ENCODE data around the gene ANGPT4.

ANGPT4 gene

DNA sequence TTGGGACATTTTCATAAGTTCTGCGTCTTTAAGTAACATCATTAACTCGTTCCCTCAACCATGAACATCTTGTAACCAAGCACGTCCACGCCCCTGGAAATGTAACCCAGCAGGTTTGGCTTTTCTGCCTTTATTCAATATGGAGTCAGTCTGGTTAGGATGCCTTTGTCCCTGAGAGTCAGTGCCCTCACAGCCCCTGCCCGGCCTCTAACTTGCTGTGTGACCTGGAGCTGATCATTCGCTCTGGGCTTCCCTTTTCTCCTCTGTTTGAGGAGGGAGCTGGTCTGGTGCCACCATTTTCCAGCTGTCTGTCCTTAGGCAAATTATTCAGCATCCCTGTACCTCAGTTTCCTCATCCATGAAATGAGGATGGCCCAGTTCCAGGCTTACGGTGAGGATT lies 26.5 kb upstream of the ANGPT4 start:
- DNase-seq: no peak

GRCh38 chr20:940926-941325 lies 24.8 kb upstream of the ANGPT4 start:
- DNase-seq: no peak

DNA sequence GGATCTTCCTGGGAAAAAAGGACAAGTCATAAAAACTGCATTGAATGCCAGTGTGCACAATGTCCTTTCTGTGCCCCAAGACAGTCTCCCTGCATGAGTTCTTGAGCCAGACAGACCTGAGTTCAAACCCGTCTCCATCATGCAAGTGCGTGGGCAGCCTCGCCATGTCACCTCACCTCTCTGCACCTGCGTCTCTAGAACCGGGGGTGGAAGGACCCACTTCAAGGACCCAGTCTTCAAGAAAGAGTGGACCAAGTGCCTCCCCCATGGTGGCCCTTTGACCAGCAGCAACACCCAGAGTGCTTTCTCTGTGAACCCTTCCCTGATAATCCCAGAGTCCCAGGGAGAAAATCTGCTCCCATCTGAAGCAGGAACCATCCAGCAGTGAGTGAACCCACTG lies 23.5 kb upstream of the ANGPT4 start:
- DNase-seq: no peak

DNA sequence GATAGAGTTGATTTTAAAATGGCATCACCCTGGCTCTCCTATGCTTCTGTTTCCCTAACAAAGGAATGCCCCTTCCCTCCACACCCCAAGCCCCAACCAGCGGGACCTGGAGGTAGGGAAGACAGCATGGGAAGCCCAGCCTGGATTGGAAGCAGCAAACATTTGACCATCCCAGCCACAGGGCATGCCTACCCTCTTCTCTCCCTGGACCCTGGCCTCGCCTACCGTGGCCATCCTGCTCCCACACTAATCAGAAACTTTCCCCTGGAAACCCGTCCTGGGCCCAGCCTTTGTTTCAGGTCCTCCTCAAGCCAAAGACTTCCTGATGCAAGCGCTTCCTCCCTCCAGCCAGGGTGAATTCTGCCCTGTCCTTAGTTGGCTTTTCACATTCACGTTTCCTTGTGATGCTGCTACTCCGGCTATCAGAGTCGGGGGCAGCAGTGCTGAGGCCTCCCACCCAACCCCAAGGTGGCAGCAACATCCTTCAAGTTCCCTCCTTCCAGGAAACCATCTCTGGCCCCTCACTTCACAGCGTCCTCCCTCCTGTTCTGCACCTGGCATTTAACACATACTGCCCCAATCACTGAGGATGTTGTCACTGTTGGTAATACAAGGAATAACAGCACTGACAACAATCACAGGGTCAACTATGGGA lies 18.2 kb upstream of the ANGPT4 start:
- no peak for DNase-seq

- DNase-seq: no peak
Measured at GRCh38 chr20:933029-933428, 16.9 kb upstream of the ANGPT4 start.

- no peak for DNase-seq
Measured at GRCh38 chr20:931401-931800, 15.3 kb upstream of the ANGPT4 start.

GRCh38 chr20:926670-927069 lies 10.5 kb upstream of the ANGPT4 start:
- no peak for DNase-seq

DNA sequence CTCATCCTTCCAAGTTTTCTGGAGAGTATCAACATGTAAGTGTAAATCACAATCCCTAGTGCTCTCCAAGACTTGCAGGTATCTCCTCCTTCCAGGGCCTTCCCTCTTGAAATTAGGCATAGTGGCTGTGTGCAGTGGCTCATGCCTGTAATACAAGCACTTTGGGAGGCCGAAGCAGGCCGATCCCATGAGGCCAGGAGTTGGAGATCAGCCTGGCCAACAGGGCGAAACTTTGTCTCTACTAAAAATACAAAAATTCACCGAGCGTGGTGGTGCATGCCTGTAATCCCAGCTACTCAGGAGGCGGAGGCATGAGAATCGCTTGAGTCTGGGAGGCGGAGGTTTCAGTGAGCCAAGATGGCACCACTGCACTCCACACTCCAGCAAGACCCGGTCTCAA lies 9.4 kb upstream of the ANGPT4 start:
- DNase-seq: no peak

DNA sequence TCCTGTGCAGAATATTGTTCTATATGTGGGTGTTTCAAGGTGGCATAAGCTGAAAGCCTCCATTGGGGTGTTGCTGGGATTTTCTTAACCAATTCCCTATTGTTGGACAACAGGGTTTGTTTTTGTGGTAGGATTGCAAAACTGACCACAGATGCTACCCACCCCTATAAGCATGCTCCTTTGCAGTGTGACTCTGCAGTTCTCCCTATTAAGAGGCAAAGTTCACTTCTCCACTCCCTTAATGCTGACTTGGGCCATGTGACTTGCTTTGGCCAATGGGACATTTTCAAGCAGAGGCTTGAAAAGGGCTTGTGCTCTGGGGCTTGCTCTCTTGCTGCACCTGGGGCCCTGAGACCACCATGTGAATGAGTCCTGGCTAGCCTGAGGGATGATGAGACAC lies 8.5 kb upstream of the ANGPT4 start:
- DNase-seq: no peak

GRCh38 chr20:922781-923180 lies 6.6 kb upstream of the ANGPT4 start:
- no peak for DNase-seq

GRCh38 chr20:921068-921467 lies 4.9 kb upstream of the ANGPT4 start:
- DNase-seq: no peak

GRCh38 chr20:920311-920710 lies 4.2 kb upstream of the ANGPT4 start:
- DNase-seq: no peak

- DNase-seq: no peak
Measured at GRCh38 chr20:919491-919916, 3.4 kb upstream of the ANGPT4 start.

- DNase-seq: no peak
Measured at GRCh38 chr20:917416-917815, 1.3 kb upstream of the ANGPT4 start.

- no peak for DNase-seq
Measured at GRCh38 chr20:916825-917224, 691 bp upstream of the ANGPT4 start.

DNA sequence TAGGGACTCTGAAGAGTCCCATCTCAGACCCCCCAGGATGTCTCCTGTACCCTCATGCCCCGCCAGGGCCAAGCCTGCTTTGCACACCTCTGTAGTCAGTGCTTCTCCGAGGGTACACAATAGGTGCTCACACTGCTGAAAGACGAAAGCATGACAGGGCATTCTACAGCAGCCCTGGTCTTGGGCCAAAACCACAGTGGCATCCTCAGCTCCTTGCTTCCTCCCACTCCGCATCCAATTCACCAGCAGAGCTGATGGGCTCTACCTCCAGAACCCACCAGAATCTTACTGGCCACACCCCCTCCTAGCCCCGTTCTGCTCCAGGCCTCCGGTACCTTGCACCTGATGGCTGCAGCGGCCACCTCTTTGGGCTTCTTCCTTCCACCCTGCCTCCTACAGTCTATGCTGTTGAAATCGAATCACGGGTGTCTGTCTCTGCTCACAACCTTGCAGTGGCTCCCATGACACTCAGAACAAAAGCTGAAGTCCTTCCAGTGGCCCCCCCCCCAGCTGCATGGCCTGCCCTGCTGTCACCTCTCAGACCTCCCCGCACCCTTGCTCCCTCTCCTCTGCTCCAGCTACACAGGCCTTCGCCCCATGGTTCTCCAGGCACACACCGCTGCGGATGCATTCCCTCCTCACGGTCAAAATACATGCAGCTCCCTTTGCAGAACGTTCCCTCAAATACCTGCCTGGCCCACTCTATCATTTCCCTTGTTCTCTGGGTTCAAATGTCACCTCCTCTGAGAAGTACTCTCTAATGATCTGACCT lies 1.2 kb downstream of the ANGPT4 start:
- DNase-seq: no peak

- no peak for DNase-seq
Measured at GRCh38 chr20:913306-913849, 2.8 kb downstream of the ANGPT4 start.

GRCh38 chr20:911882-912600 lies 4.1 kb downstream of the ANGPT4 start:
- no peak for DNase-seq

DNA sequence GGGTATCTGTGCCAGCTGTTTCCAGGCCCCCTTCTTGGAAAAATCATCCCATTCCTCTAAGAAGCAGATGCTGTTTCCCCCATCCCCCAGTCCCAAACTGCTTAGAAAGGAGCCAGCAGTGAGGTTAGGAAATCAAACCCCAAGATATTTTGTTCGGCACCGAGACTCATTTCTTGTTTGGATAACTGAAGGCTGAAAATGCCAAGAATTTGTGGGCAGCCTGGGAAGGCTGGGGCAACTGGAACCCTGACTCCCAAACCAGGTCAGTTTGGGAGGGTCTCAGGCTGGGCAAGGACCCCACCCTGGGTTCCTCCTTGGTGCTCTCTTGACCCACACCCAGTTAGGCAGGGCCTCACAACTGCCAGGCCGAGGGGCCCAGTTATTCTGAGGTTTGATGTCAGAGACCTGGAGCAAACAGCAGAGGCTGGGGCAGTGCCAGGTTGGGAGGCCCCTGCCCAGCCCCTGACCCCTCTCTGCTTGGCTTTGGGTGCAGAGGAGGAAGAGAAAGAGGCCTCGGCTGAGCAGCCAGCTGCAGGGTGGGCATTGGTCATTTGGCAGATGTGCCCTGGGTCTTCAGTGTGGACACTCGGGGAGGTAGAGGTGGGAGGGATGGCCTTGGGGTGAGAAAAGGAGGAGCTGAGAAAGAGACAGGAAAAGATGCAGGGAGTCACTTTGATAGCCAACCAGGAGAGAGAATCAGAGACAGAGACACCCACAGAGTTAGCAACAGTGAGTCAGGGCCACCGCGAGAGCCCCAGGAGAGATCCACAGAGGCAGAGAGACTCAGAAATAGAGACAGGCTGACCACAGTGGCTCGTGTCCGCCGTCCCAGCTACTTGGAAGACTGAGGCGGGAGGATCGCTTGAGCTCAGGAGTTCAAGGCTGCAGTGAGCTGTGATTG lies 5.0 kb downstream of the ANGPT4 start:
- DNase-seq: no peak

DNA sequence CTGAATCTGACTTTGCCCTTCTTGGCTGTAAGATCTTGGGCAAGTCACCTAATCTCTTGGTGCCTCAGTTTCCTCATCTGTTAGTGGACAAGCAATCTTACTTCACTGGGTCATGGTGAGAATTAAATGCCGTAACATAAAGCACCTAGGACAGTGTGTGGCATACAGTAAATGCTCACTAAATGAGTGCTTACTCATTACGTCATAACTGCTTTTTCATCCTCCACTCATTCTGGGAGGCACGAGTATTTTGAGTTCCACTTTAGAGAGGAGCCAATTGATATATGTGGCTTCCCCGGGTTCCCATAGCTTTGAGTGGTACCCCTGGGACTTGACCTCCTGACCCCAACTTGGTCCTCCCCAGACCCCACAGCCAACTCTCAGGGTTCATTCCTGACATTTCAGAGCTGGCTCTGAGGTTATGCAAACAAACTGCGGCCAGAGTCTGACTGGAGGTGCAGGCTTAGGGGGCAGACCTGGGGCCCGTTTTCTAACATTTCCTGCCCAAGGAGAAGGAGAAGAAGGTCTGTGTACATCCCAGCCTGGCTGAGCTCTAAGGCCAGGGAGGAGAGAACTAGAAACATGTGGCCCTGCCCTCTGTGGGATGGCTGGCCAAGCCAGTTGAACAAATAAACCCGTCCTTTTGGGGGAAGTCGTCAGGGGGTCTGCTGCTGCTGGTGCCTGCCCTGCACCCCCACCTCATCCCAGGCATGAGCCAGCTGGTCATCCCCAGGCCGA lies 5.8 kb downstream of the ANGPT4 start:
- no peak for DNase-seq

All from anterior cingulate cortex (tissue), 58 donors.